Bronchial epithelial cell (primary cell): ENCODE measurements around the gene AMER1. TPM values are rescaled to one million over a fixed set of nuclear protein-coding genes. Genes with fewer than 3 reads are reported as not detected.

Source experiments
- DNase-seq: peaks from one replicate; pipeline ENCODE4 v3.0.0-alpha.2; 2010; ENCODE audit warnings: low read depth
- FAIRE-seq: peaks from 2 replicates; lab custom pipeline; 2011; peaks lifted over from hg19 to GRCh38; lab: Jason Lieb, UNC
- H3K27me3 ChIP-seq: 2 replicates; pipeline ENCODE4 v1.5.1; 2011; ENCODE audit warnings: low read length; ENCODE audit not compliant: control insufficient read depth, insufficient read depth
- H3K36me3 ChIP-seq: 2 replicates; pipeline ENCODE4 v1.5.1; 2011; ENCODE audit warnings: low read length; ENCODE audit not compliant: control insufficient read depth, insufficient read depth
- H3K4me3 ChIP-seq: 2 replicates; pipeline ENCODE4 v1.5.1; 2011; ENCODE audit warnings: mild to moderate bottlenecking, low read depth, low read length, control low read depth
- CTCF ChIP-seq: IDR thresholded peaks from 2 replicates; pipeline ENCODE4 v1.5.1; 2011; ENCODE audit warnings: mild to moderate bottlenecking, moderate library complexity, low read length, control low read depth, inconsistent platforms; ENCODE audit not compliant: insufficient read depth, severe bottlenecking
- total RNA-seq: library from RNA; depleted of rRNA; stranded (reverse); fragments of >200 nt; gene quantifications from 2 replicates; pipeline ENCODE4 v1.2.1, GENCODE V29; 2014

Gene AMER1
- total RNA-seq, 1 donor from 2014 or later, result 1.6 TPM

GRCh38 chrX:64196606-64197005 lies 8.9 kb downstream of the AMER1 start:
- Histone ChIP-seq H3K27me3 (no peaks in the 10 kb centered on the region), H3K4me3 (no peak overlapping the region), H3K36me3 (no peaks in the 10 kb centered on the region)
- DNase-seq (no peak), FAIRE-seq (no peak)
- TF ChIP-seq CTCF, result no peak

- FAIRE-seq (no peak), DNase-seq (no peak)
- H3K27me3 ChIP-seq, result no peaks in the 10 kb centered on the region
- no peak for TF ChIP-seq CTCF
- no peak overlapping the region for H3K4me3 ChIP-seq
- no peaks in the 10 kb centered on the region for H3K36me3 ChIP-seq
Measured at GRCh38 chrX:64195862-64196261, 9.6 kb downstream of the AMER1 start.

GRCh38 chrX:64192673-64193072 lies 12.8 kb downstream of the AMER1 start:
- no peak overlapping the region for H3K4me3 ChIP-seq
- no peak for FAIRE-seq

GRCh38 chrX:64192040-64192439 lies 13.5 kb downstream of the AMER1 start:
- FAIRE-seq (no peak), DNase-seq (no peak)
- Histone ChIP-seq H3K36me3 (no peaks in the 10 kb centered on the region), H3K27me3 (no peaks in the 10 kb centered on the region), H3K4me3 (no peak overlapping the region)
- no peak for TF ChIP-seq CTCF

More at GRCh38 chrX:64192673-64193072, 12.8 kb downstream of the AMER1 start:
- Histone ChIP-seq H3K27me3 (no peaks in the 10 kb centered on the region), H3K36me3 (no peaks in the 10 kb centered on the region)
- no peak for DNase-seq
- TF ChIP-seq CTCF, result no peak

- no peak overlapping the region for H3K4me3 ChIP-seq
- no peaks in the 10 kb centered on the region for H3K36me3 ChIP-seq
- no peak for DNase-seq
- FAIRE-seq, result no peak
- no peak for TF ChIP-seq CTCF
- no peaks in the 10 kb centered on the region for H3K27me3 ChIP-seq
Measured at GRCh38 chrX:64191281-64192010, 14.1 kb downstream of the AMER1 start.
